Stimulated activated CD8-positive, alpha-beta memory T cell treated with anti-CD3 and anti-CD28 coated beads, Interleukin-4, amount 100 ng/mL, for 48 hours (primary cell): ENCODE measurements around the gene SMIM41.

Experiments
- DNase-seq: peaks from one replicate; pipeline ENCODE4 v3.0.0-alpha.2; 2020

The SMIM41 gene

DNA sequence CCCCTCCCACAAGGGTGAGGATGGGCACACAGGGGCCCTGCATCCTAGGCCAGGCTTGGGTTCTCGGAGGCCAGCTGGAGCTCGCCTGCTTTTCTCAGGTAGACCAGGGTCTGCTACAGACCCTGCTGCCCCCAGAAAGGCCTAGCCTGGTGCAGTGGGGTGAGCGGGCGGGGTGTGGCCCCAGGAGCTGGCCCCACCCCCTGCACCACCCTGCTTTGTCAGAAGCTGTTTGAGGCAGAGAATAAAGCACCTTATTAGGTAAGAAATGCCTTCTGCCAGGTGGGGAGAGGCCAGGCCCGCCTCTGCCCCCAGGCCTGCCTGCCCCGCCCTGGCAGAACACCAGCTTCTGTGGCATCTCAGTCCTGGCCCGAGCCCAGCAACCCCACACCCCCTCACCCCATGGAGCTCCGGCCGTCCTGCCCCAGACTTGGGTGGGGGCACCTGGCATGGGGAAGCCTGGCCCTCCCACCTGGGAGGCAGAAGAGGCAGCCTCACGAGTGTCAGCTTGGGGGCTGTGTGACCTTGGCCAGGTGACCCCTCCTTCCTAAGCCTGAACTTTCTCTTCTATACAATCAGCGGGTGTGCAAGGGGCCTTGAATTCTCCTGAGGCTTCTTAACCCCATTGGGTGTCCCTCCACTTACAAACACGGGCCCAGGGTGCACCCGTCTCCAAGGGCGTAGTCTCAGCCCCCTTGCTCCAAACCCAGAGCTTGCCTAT is 69.1 kb downstream of the SMIM41 start:
- DNase-seq, result no peak

DNA sequence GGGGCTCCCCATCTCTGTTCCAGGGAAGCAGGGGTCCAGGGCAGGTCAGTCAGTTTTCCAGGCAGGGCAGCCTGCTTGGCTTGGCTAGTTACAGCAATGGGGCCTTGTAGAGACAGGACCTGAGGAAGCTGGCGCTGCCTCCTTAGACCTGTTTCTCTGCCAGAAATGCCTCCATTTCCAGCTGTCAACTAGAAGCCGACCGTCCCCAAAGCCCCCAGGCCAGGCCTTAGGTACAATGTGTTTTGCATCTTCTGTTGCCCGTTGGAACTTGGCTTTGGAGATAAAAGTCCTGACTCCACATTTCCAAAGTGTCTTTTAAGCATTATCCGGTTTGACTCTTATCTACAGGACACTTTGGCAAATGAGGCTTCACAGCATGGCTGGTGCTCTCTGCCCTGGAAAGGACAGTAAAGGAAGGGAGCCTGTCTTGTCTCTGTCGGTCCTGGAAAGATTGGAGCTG is 69.7 kb downstream of the SMIM41 start:
- no peak for DNase-seq

DNA sequence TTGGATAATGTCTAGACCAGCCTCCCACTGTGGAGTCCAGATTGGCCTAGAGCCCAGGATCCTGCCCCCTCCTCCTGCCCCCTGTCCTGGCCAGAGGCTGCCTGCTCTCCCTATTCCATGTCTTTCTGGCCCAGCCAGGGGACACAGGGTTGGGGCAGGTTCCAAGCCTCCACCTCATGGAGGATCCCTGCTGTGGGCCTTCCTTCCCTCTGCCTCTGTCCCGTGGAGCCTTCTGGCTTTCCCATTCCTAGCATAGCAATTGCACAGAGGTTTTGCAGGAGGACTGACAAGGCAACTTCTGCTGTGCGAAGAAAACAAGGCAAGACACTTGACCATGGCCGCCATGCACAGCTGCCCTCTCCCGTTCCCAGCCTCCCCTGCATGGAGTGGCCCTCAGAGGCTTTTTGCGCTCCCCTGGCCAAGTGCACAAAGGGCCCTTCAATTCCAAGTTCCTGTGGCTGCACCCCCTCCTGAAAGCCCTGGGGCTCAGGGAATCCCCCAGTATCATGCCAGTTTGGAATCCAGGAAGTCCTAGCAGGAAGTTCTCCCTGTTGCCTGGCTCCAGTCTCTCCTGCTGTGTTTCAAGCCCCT is 70.2 kb downstream of the SMIM41 start:
- no peak for DNase-seq

DNA sequence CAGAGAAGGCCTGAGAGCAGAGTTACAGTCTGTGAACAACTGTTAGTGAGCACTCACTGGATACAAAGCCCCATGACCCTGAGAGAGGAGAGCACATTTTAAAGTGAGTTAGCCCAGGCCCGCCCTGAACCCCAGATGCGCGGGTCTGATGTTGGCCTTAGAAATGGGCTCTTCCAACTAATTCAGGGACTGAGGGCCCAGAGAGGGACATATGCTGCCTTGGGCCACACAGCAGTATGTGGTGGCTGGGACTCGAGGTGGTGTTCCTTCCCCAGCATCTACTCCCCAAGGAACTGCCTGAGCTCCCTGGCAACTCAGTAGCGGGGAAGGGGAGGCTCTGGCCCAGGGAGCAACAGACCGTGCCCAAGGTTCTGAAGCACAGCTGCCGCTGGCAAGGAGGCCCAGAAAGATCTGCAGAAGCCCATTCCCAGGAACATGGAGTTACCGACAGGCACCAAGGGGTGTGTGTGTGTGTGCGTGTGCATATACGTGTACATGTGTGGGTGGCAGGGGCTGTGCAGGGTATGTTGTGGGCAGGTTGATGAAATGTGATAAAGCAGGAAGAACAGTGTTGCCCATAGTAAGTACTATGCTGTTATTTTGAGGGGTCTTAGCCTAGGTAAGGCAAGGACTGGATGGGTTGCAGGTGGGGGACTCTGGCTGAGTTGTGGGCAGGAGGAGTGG is 71.8 kb downstream of the SMIM41 start:
- no peak for DNase-seq

DNA sequence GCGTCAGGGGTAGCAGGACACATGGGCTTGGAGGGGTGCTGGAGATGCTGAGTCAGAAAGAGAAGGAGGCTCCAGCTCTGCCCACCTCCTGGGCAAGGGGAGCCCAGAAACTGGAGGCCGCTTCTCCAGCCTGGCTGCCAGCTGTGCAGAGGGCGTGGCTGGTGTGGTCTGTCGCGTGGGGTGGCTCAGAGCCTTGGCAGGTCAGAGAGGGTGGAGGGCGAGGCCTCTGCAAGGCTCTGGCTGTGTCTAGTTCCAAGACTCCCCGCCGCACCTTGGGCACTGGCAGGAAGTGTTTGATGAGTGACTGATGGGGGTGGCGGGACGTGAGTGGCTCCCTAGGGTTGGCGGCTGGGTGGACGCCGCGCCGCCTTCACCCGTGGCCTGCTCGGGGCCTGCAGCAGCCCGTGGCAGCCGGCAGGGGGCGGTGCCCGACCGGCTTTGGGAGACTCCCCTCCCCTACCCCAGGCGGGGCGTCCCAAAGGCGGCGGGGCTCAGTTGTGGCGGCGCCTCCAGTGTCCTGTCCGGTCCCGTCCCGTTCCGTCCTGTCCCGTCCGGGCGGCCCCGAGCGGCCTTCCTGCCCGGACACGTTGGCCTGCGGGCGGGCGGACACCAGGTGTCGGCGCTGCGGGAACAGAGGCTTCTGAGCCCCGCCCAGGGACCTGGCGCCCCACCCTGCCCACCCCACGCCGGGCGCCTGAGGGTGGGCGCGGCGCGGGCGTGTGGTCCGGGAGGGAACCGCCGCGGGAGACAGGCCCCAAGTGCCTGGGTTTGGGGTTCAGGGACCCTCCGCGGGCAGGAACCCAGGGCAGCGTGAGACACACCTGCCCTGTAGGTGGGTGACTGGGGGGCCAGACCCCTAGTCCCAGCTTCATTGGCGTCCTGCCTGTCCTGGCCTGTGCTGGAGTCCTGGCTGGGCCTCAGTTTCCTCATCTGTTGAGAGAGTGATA is 72.6 kb downstream of the SMIM41 start:
- DNase-seq, result peak; percentile 79

DNA sequence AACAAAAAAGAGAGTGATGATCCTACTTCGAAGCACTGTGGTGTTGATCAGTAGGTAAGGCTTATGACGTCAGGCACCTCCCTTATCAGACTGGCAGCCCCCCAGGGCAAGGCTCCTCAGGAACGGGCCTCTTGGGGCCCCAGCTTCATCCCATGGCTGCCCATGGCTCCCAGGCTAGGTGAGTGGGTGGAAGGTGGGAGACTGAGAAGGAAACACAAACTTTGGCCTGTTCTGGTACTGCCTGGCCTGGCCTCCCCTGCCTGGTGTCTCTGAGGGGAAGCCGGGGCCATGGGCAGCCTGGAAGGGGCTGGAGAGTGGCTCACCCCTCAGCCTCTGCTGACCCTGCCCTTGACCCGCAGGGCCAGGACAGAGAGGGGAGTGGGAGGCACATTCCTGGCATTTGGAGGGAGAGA is 73.4 kb downstream of the SMIM41 start:
- DNase-seq, result no peak

DNA sequence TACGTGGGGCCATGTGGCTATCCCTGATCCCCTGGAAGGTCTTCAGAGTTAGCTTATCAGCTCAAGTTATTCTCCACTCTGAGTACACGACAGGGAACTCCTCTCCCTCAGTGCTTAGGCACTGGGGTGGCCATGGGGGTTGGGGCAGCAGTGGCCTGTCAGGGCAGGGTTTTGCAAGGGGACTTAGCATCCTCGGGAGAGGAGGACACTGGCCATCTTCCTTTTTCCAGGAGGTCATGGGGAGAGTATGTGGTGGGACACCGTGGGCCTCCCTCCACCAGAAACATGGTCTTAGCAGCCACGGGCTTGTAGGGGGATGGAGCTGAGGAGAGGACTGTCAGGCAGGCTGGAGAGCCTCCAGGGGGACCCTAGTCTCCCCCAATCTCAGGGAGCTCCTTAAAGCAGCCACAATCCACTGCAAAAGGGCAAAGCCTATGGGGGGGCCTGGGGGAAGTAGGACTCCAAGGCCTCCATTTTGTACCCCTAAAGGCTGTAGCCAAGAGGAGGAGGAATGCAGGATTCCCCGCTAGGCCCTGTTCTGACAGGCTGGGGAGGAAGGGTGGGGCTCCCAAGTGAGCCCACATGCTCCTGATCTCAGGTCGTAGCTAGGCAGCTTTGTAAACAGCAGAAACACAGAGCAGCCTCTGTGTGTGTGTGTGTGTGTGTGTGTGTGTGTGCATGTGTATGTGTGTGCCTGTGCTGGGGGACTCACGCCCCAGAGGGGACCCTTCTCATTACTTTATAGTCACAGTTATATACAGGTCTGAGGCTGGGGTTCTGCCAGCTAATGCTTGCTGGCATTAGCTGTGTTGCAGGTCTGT is 75.8 kb downstream of the SMIM41 start:
- DNase-seq, result no peak

DNA sequence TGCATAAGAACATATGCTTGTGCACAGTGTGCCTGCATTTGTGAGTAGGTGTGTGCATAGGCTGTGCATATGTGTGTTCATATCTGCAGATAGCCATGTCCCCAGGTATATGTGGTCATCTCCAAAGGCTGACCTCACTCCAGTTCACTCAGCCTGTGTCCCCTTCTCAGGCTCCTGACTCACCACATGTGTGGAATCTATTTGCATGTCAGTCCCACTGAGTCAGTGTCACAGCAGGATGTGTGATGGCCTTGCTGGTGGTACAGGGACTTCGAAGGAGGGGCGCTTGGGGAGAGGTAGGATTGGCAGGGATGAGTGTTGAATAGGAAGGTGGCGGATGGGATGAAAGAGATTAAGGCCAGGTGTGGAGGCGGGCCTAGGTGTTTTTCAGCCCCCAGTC is 76.8 kb downstream of the SMIM41 start:
- DNase-seq, result no peak

DNA sequence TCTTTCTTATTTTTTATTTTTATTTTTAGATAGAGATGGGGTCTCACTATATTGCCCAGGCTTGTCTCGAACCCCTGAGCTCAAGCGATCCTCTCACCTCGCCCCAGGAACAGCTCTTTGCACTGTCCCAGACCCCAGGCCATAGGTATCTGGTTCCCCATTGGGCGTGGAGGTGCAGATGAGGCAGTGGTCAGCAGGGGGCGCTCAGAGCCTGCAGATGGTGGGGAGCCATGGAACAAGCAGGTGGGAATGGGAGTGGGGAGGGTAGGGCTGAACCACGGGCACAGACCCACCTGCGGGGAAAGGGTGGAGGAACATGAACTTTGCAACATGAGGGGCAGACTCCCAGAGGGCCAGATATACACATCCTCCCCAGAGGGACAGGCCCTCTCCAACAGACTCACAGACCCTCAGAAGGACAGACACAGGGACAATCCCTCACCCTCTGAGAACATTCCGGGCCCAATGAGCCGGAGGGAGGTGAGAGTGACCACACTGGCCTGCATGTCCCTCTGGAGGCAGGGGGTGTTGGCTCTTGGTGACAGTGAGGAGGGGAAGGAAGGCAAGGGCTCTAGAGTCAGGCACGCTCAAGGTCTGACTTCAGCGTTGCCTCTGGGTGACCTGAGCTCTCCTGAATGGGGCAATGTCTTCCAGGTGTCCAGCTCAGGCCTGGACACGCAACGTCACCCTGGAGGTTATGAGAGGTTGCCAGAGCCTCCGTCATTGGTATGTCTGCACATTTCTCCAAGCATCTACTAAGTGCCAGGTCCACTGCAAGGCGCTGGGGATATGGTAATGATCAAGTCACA is 77.5 kb downstream of the SMIM41 start:
- DNase-seq, result peak; percentile 88

DNA sequence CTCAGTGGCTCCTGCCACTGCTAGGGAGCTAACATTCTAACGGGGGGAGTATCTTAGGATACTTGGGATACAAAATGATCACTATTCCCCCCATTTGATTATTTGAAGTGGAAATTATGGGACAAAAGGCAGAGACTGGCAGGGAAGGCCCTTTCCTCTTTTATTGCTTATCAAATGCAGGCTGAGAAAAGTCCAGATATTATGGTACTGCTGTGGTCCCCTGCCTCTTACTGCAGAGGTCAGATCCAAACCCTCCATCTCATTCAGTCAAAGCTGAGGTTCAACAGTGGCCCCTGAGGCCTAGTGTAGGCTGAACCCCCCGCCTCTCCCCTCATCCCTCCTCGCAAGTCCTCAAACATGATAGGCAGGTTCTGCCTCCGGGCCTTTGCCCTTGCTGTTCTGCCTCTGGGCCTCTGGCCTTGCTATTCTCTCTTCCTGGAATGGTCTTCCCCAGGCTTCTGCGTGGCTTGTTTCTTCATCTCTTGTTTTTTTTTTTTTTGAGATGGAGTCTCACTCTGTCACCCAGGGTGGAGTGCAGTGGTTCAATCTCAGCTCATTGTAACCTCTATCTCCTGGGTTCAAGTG is 78.2 kb downstream of the SMIM41 start:
- no peak for DNase-seq
